Neural cell (in vitro differentiated cells): Measurements from ENCODE around the gene SLC13A1. TPM values are rescaled to one million over a fixed set of nuclear protein-coding genes. Genes with fewer than 3 reads are reported as not detected.

Source experiments
- H2AFZ ChIP-seq: fragments of 200-600, 300-800 bp; sonication (generic), shearing (Covaris generic); 2 replicates; pipeline ENCODE4 v1.6.0; 2014; ENCODE audit warnings: low read depth, mild to moderate bottlenecking, antibody characterized with exemption, low read length, moderate library complexity
- H3F3A ChIP-seq: fragments of 200-600 bp; shearing (Covaris generic); 2 replicates; pipeline ENCODE4 v1.6.1; 2016; ENCODE audit warnings: mild to moderate bottlenecking, moderate library complexity, mixed read lengths, antibody characterized with exemption, low read length; ENCODE audit not compliant: insufficient read depth, poor library complexity, severe bottlenecking
- H3K27ac ChIP-seq: fragments of 200-600, 300-800 bp; sonication (generic), shearing (Covaris generic); 2 replicates; pipeline ENCODE4 v1.5.1; 2014; ENCODE audit warnings: mild to moderate bottlenecking, low read length, moderate library complexity
- H3K27me3 ChIP-seq: fragments of 300-800, 200-600 bp; sonication (generic), shearing (Covaris generic); 2 replicates; pipeline ENCODE4 v1.6.0; 2014; ENCODE audit warnings: mild to moderate bottlenecking, low read depth, low read length, moderate library complexity; ENCODE audit not compliant: insufficient read depth
- H3K36me3 ChIP-seq: fragments of 300-800, 200-600 bp; sonication (generic), shearing (Covaris generic); 2 replicates; pipeline ENCODE4 v1.5.1; 2014; ENCODE audit warnings: mild to moderate bottlenecking, antibody characterized with exemption, low read length, moderate library complexity; ENCODE audit not compliant: insufficient read depth
- H3K4me2 ChIP-seq: fragments of 300-800, 200-600 bp; sonication (generic), shearing (Covaris generic); 2 replicates; pipeline ENCODE4 v1.6.0; 2014; ENCODE audit warnings: mild to moderate bottlenecking, low read length
- H3K4me3 ChIP-seq: fragments of 300-800, 200-600 bp; sonication (generic), shearing (Covaris generic); 2 replicates; pipeline ENCODE4 v1.5.1; 2014; ENCODE audit warnings: mild to moderate bottlenecking, low read length, moderate library complexity
- H3K79me2 ChIP-seq: fragments of 200-600 bp; shearing (Covaris generic); replicated peaks from 2 replicates; pipeline ENCODE4 v1.6.0; 2014; ENCODE audit warnings: mild to moderate bottlenecking, low read length, moderate library complexity; ENCODE audit not compliant: insufficient read depth
- H3K9ac ChIP-seq: fragments of 300-800, 200-600 bp; sonication (generic), shearing (Covaris generic); 2 replicates; pipeline ENCODE4 v1.6.1; 2016; ENCODE audit warnings: mild to moderate bottlenecking, low read length, mixed read lengths
- H3K9me2 ChIP-seq: fragments of 200-600 bp; shearing (Covaris generic); 2 replicates; pipeline ENCODE4 v1.6.1; 2016; ENCODE audit warnings: mild to moderate bottlenecking, low read length, mixed read lengths; ENCODE audit not compliant: insufficient read depth
- H3K9me3 ChIP-seq: fragments of 200-600, 300-800 bp; sonication (generic), shearing (Covaris generic); 2 replicates; pipeline ENCODE4 v1.6.1; 2016; ENCODE audit warnings: mild to moderate bottlenecking, mixed run types, low read length, moderate library complexity, mixed read lengths
- H4K20me1 ChIP-seq: fragments of 200-600 bp; shearing (Covaris generic); 2 replicates; pipeline ENCODE4 v1.6.1; 2016; ENCODE audit warnings: mild to moderate bottlenecking, mixed run types; ENCODE audit not compliant: insufficient read depth
- CTCF ChIP-seq: fragments of 450-650 bp; IDR thresholded peaks from 2 replicates; pipeline ENCODE4 v1.5.1; 2014; ENCODE audit warnings: antibody characterized with exemption, mild to moderate bottlenecking, moderate library complexity; ENCODE audit not compliant: poor library complexity, severe bottlenecking
- EP300 ChIP-seq: fragments of 450-650 bp; conservative IDR thresholded peaks from 2 replicates; pipeline ENCODE4 v1.6.1; 2014; ENCODE audit warnings: antibody characterized with exemption, mild to moderate bottlenecking, moderate library complexity; ENCODE audit not compliant: poor library complexity, severe bottlenecking
- EZH2 ChIP-seq: fragments of 200-600, 300-800 bp; shearing (Covaris generic), sonication (generic); IDR thresholded peaks from 2 replicates; pipeline ENCODE4 v1.6.1; 2014; ENCODE audit warnings: antibody characterized with exemption, low read length, borderline replicate concordance, mild to moderate bottlenecking; ENCODE audit not compliant: insufficient read depth, poor library complexity, severe bottlenecking
- MXI1 ChIP-seq: fragments of 450-650 bp; conservative IDR thresholded peaks from 2 replicates; pipeline ENCODE4 v1.6.1; 2014; ENCODE audit warnings: antibody characterized with exemption, mild to moderate bottlenecking; ENCODE audit not compliant: poor library complexity, severe bottlenecking
- POLR2AphosphoS5 ChIP-seq: IDR thresholded peaks from 2 replicates; pipeline ENCODE4 v1.6.1; 2012
- RAD21 ChIP-seq: fragments of 450-650 bp; conservative IDR thresholded peaks from 2 replicates; pipeline ENCODE4 v1.6.1; 2014; ENCODE audit warnings: antibody characterized with exemption, mild to moderate bottlenecking, moderate library complexity
- REST ChIP-seq: IDR thresholded peaks from 2 replicates; pipeline ENCODE4 v1.6.1; 2012; ENCODE audit warnings: borderline replicate concordance
- SMC3 ChIP-seq: fragments of 450-650 bp; conservative IDR thresholded peaks from 2 replicates; pipeline ENCODE4 v1.6.1; 2014; ENCODE audit warnings: antibody characterized with exemption, mild to moderate bottlenecking, moderate library complexity; ENCODE audit not compliant: poor library complexity
- TAF1 ChIP-seq: IDR thresholded peaks from 2 replicates; pipeline ENCODE4 v1.6.1; 2012; ENCODE audit warnings: low read depth
- polyA plus RNA-seq: library from polyadenylated mRNA; depleted of rRNA; stranded (reverse); fragments of >200 nt; gene quantifications from 2 replicates; pipeline ENCODE4 v1.2.3, GENCODE V29; 2014

The SLC13A1 gene
- polyA plus RNA-seq, 1 donor from 2014 or later, result not detected

- Histone ChIP-seq H3K36me3 (no peaks in the 10 kb centered on the region), H3K27ac (no peak overlapping the region), H3K4me3 (no peak overlapping the region), H3K9me3 (no peaks in the 10 kb centered on the region), H3K27me3 (no peaks in the 10 kb centered on the region), H4K20me1 (no peaks in the 10 kb centered on the region), H3F3A (no peaks in the 10 kb centered on the region), H2AFZ (no peak overlapping the region), H3K4me2 (no peak overlapping the region), H3K9ac (no peak overlapping the region), H3K9me2 (no peaks in the 10 kb centered on the region), H3K79me2 (no peaks in the 10 kb centered on the region)
- TF ChIP-seq POLR2AphosphoS5 (no peak), EZH2 (no peak), REST (no peak), TAF1 (no peak), SMC3 (no peak)
Measured at GRCh38 chr7:123151443-123151842, 48.3 kb downstream of the SLC13A1 start.

DNA sequence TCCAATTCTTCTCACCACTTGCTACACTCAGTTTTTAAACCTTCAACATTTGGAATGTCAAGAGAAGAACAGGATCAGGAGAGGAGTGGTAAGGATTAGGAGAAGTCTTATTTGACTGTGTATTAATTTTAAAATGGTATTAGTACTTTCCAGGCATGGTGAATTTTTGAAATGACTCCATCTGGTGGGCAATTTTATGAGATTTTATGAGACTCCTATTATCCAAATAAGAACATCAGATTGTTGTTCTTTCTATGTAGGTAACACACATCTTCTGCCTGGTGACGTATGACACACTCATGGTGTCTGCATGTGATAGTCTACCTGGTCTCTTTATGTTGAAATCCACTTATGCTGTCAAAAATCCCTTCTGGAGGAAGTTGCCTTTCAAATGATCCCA lies 51.0 kb downstream of the SLC13A1 start:
- Histone ChIP-seq H3K27ac (no peak overlapping the region), H3F3A (no peaks in the 10 kb centered on the region), H3K4me2 (no peak overlapping the region), H3K79me2 (no peaks in the 10 kb centered on the region), H3K9me2 (no peaks in the 10 kb centered on the region), H2AFZ (no peak overlapping the region), H3K36me3 (no peaks in the 10 kb centered on the region), H4K20me1 (no peaks in the 10 kb centered on the region), H3K27me3 (no peaks in the 10 kb centered on the region), H3K9ac (no peak overlapping the region), H3K4me3 (no peak overlapping the region), H3K9me3 (no peaks in the 10 kb centered on the region)
- no peak for TF ChIP-seq REST
- TF ChIP-seq RAD21, result peak; percentile 33
- no peak for TF ChIP-seq MXI1
- no peak for TF ChIP-seq EZH2
- TF ChIP-seq POLR2AphosphoS5, result no peak
- no peak for TF ChIP-seq TAF1
- TF ChIP-seq EP300, result no peak
- TF ChIP-seq CTCF, result peak; percentile 44
- peak; percentile 53 for TF ChIP-seq SMC3
